Measurements from ENCODE around the gene SBNO2. TPM values are rescaled to one million over a fixed set of nuclear protein-coding genes. Genes with fewer than 3 reads are reported as not detected.

SBNO2 gene
- total and polyA plus RNA-seq, 4 donors = 2.2 to 25.0 (median 15.0) TPM

GRCh38 chr19:1103132-1103707, 70.8 kb downstream of the SBNO2 start:
- DNase-seq (ENCODE audit: low spot score) = no peak
- H3K27ac ChIP-seq (ENCODE audit: low read depth in 1 of 2, low read length in 2 of 2) = peak overlapping the region; percentile 91
- 35% methylated on average over 20 of the region's 20 CpGs for WGBS
- no peaks in the 10 kb centered on the region for H3K9me3 ChIP-seq (ENCODE audit: control insufficient read depth in 4 of 4, low read length in 3 of 4)
- peak overlapping the region in 1 of 3 donors; percentile 35 for H3K4me3 ChIP-seq (ENCODE audit: low read depth in 1 of 3, low read length in 3 of 3)
- peak overlapping the region; percentile 63 to 86 for H3K9ac ChIP-seq (ENCODE audit: low read depth in 1 of 2, low read length in 2 of 2)
- no peak for TF ChIP-seq FOXA2 (IDR thresholded peaks at IDR 0.05)
- TF ChIP-seq SP1 (IDR thresholded peaks at IDR 0.05) = no peak
- no peak for TF ChIP-seq GABPA (IDR thresholded peaks at IDR 0.05 in 1 of 2, conservative IDR thresholded peaks at IDR 0.05 in 1 of 2)
- TF ChIP-seq EGR1 (IDR thresholded peaks at IDR 0.05; ENCODE audit: low read depth in 2 of 2) = no peak
- no peak for TF ChIP-seq HNF4A (conservative IDR thresholded peaks at IDR 0.05)
- TF ChIP-seq ZBTB33 (IDR thresholded peaks at IDR 0.05) = no peak
- TF ChIP-seq FOXA1 (IDR thresholded peaks at IDR 0.05) = no peak
- TF ChIP-seq ATF3 (IDR thresholded peaks at IDR 0.05) = no peak
- TF ChIP-seq YY1 (IDR thresholded peaks at IDR 0.05) = no peak
- TF ChIP-seq JUND (IDR thresholded peaks at IDR 0.05) = no peak
- TF ChIP-seq RAD21 (IDR thresholded peaks at IDR 0.05) = no peak
- TF ChIP-seq NR2F2 (IDR thresholded peaks at IDR 0.05) = no peak
- no peak for TF ChIP-seq HNF4G (IDR thresholded peaks at IDR 0.05)
- no peak for TF ChIP-seq TAF1 (conservative IDR thresholded peaks at IDR 0.05)
- no peak for TF ChIP-seq REST (IDR thresholded peaks at IDR 0.05)
- no peak for TF ChIP-seq RXRA (IDR thresholded peaks at IDR 0.05)
- no peak for TF ChIP-seq CTCF (IDR thresholded peaks at IDR 0.05; ENCODE audit: low read depth, low read length, missing input control)
- TF ChIP-seq MAX (IDR thresholded peaks at IDR 0.05) = no peak
- peaks cover 2 to 14% (median 9%) of the 10 kb centered on the region in 4 donors for H3K36me3 ChIP-seq (ENCODE audit: control insufficient read depth in 4 of 4, insufficient read depth in 3 of 4, low read depth in 1 of 4, low read length in 3 of 4)
- H3K27me3 ChIP-seq (ENCODE audit: control insufficient read depth in 4 of 4, insufficient read depth in 4 of 4, low read length in 3 of 4) = no peaks in the 10 kb centered on the region
- H3K4me1 ChIP-seq (ENCODE audit: control insufficient read depth in 4 of 4, insufficient read depth in 4 of 4, low read length in 3 of 4) = peaks cover 19 to 53% (median 32%) of the 10 kb centered on the region in 4 donors

Data from liver (tissue), 9 donors.